ENCODE results near the gene SNTA1.

DNA sequence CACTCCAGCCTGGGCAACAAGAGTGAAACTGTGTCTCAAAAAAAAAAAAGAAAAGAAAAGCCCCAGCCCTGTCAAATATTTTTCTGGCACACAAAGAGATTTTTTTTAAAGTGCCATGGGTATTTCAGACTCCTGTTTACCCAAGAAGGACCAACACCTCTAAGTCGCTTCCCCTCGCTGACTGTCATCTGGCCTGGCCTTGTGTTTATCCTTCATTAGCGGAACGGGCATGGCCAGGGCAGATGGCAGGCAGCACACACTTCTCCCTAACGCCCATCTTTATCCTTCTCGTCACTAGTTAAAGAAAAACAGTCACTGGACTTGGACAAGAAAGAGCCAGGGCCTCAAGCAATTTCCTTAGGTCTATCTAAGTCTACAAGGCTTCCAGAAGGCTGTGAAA is 39.0 kb upstream of the SNTA1 start:
- TF ChIP-seq, protein P1, sequence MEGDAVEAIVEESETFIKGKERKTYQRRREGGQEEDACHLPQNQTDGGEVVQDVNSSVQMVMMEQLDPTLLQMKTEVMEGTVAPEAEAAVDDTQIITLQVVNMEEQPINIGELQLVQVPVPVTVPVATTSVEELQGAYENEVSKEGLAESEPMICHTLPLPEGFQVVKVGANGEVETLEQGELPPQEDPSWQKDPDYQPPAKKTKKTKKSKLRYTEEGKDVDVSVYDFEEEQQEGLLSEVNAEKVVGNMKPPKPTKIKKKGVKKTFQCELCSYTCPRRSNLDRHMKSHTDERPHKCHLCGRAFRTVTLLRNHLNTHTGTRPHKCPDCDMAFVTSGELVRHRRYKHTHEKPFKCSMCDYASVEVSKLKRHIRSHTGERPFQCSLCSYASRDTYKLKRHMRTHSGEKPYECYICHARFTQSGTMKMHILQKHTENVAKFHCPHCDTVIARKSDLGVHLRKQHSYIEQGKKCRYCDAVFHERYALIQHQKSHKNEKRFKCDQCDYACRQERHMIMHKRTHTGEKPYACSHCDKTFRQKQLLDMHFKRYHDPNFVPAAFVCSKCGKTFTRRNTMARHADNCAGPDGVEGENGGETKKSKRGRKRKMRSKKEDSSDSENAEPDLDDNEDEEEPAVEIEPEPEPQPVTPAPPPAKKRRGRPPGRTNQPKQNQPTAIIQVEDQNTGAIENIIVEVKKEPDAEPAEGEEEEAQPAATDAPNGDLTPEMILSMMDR (IDR thresholded peaks at IDR 0.05; ENCODE audit: poor library complexity): no peak
- TF ChIP-seq EZH2 (IDR thresholded peaks at IDR 0.05; ENCODE audit: borderline replicate concordance): no peak
- no peak for TF ChIP-seq EZH2phosphoT487 (IDR thresholded peaks at IDR 0.05; ENCODE audit: low read depth, severe bottlenecking, unreplicated experiment)
